Activated naive CD4-positive, alpha-beta T cell (primary cell): Measurements from ENCODE around the gene CFAP141.
"Not testable (repeated sequence)": the region's sequence is repeated elsewhere in the genome, so short reads cannot be mapped to it uniquely, and the experiment has no call there.

Experiments used
- DNase-seq, 4 experiments: peaks; one replicate each; lab custom pipeline; 2025; lab: John Stamatoyannopoulos, UW

The CFAP141 gene

GRCh38 chr1:154206196-154206595 is at the start of gene CFAP141:
TSS of gene CFAP141 (minus strand) at chr1:154206333. CDS start at chr1:154206307, 26 bp downstream.
- DNase-seq, result no peak

- DNase-seq, result no peak
These were observed 47.5 kb upstream of the CFAP141 start for GRCh38 chr1:154253671-154254070.

- DNase-seq, result no peak
These were observed 35.7 kb upstream of the CFAP141 start for GRCh38 chr1:154241703-154242351.

GRCh38 chr1:154240294-154240833 is 34.2 kb upstream of the CFAP141 start:
- DNase-seq, result no peak

- no peak for DNase-seq
These were observed 33.4 kb upstream of the CFAP141 start for GRCh38 chr1:154239491-154239890.

GRCh38 chr1:154237880-154238506 is 31.9 kb upstream of the CFAP141 start:
- no peak for DNase-seq

- no peak for DNase-seq
These were observed 31.3 kb upstream of the CFAP141 start for GRCh38 chr1:154237435-154237834.

GRCh38 chr1:154236855-154237254 is 30.7 kb upstream of the CFAP141 start:
- DNase-seq, result no peak

- DNase-seq, result not testable (repeated sequence)
These were observed 27.0 kb upstream of the CFAP141 start for GRCh38 chr1:154233127-154233526.

- DNase-seq, result not testable (repeated sequence)
These were observed 25.0 kb upstream of the CFAP141 start for GRCh38 chr1:154231112-154231511.

- DNase-seq, result no peak
These were observed 19.2 kb upstream of the CFAP141 start for GRCh38 chr1:154225370-154225769.

- DNase-seq, result no peak
These were observed 17.5 kb upstream of the CFAP141 start for GRCh38 chr1:154223621-154224020.

GRCh38 chr1:154222918-154223317 is 16.8 kb upstream of the CFAP141 start:
- DNase-seq, result no peak

- no peak for DNase-seq
These were observed 16.4 kb upstream of the CFAP141 start for GRCh38 chr1:154222518-154222917.

GRCh38 chr1:154221278-154222001 is 15.3 kb upstream of the CFAP141 start:
- peak; percentile 41 to 74 (median 61) for DNase-seq

- no peak for DNase-seq
These were observed 14.8 kb upstream of the CFAP141 start for GRCh38 chr1:154220970-154221277.

GRCh38 chr1:154220071-154220969 is 14.2 kb upstream of the CFAP141 start, which contains the start of gene UBAP2L:
TSS of gene UBAP2L (plus strand) at chr1:154220955. CDS start at chr1:154225124, 4,169 bp downstream.
- DNase-seq, result peak; percentile 92 to 98 (median 96)

- no peak for DNase-seq
These were observed 13.4 kb upstream of the CFAP141 start for GRCh38 chr1:154219541-154219940.

GRCh38 chr1:154218545-154218944 is 12.4 kb upstream of the CFAP141 start:
- no peak for DNase-seq

GRCh38 chr1:154213274-154213673 is 7.1 kb upstream of the CFAP141 start:
- no peak for DNase-seq

- no peak for DNase-seq
These were observed 6.0 kb upstream of the CFAP141 start for GRCh38 chr1:154212083-154212482.
